HL-60/S4 (cell line): Measurements from ENCODE around the gene POLR3E.

Experiments
- in situ Hi-C: fragments of 300-500 bp; cut with MboI; formaldehyde crosslinking; loops from 2 replicates; pipeline ENCODE4 v1.14.3; 2022; ENCODE audit warnings: low sequenced_read_pairs

POLR3E gene

GRCh38 chr16:22375963-22376640 is 78.9 kb downstream of the POLR3E start:
- in situ Hi-C loops: no loop called here

- in situ Hi-C loops: no loop called here
Observed at GRCh38 chr16:22379656-22380055, 82.4 kb downstream of the POLR3E start.

- in situ Hi-C loops: no loop called here
Observed at GRCh38 chr16:22380529-22380928, 83.3 kb downstream of the POLR3E start.

GRCh38 chr16:22381392-22381791 is 84.2 kb downstream of the POLR3E start:
- in situ Hi-C loops: no loop called here

GRCh38 chr16:22383827-22384226 is 86.6 kb downstream of the POLR3E start:
- in situ Hi-C loops: no loop called here
